ENCODE data around the gene ZBTB8A.
"Not testable (repeated sequence)": the region's sequence is repeated elsewhere in the genome, so short reads cannot be mapped to it uniquely, and the experiment has no call there.

ZBTB8A gene

GRCh38 chr1:32538887-32539583 is at the start of gene ZBTB8A:
Gene ZBTB8A (plus strand): TSS chr1:32539427. CDS start chr1:32592932, 53,505 bp downstream.
- peak; percentile 21 for DNase-seq (ENCODE audit: low spot score)
- no peak for FAIRE-seq

DNA sequence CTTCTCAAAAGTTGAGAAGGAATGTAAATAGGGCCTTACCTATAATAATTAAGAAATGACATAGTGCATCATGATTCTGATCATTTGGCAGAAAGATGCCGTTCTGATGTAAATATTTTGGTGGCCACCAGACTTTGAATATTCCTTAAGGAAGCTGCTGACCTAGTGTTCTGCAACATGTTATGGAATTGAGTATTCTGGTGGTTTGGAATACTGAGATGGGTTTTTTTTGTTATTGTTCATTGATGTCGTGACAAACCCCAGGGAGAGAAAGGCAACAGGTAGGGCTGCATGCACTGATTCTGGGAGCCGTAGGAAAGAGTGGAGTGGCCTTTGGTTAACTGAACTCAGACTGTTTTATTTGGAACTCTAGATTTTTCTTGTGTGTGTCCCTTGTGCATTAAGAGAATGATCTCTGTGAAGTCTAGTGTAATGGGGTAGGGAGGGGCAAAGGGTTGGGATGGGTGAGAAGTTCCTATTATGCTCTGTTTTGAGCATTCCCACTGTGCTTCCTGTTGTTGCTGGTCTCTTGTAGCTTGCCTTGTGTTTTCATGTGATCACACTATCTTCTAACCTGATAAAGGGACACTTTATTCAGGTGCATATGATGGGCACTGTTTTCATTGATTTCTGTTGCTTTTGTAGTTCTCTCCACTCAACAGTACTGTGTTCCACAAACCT is 49.3 kb upstream of the ZBTB8A start:
- DNase-seq (ENCODE audit: low spot score) (no peak), FAIRE-seq (no peak)

- FAIRE-seq: no peak
- DNase-seq (ENCODE audit: low spot score): no peak
Measured at GRCh38 chr1:32491386-32491785, 47.8 kb upstream of the ZBTB8A start.

DNA sequence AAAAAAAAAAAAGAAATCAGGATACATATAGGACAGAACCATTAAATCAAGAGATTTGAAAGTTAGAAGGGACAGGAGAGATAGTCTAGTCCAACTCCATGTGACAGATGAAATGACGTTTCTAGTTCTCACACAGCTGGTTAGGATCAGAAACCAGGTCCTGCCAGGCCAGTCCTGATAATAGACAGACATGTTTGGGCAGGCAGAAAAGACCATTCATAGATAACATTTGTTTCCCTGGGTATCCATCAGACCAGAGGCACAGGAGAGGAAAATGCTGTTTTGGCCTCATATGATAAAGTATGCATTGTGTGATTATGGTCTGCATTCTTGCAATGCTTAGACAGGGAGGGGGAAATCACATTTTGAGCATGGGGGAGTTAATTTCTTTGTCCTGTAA is 45.0 kb upstream of the ZBTB8A start:
- FAIRE-seq: no peak
- DNase-seq (ENCODE audit: low spot score): no peak

DNA sequence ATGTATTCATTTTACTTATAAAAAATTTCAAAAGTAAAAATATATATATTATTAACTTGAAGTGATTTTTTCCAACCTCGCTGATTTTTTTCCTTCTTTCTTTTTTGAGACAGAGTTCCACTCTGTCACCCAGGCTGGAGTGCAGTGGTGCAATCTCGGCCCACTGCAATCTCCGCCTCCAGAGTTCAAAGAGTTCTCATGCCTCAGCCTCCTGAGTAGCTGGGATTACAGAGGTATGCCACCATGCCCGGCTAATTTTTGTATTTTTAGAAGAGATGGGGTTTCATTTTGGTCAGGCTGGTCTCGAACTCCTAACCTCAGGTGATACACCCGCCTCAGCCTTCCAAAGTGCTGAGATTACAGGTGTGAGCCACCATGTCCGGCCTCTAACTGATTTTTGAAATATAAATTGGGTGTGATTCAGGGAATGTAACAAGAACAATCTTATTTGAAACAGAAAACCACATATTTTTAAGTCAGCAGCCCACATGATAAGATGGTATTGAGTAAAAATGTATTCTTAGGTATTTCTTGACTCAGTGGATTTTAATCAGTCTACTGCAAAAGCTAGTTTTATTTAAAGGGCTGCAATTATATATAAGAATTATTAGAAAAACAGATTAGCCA is 44.4 kb upstream of the ZBTB8A start:
- no peak for FAIRE-seq
- DNase-seq (ENCODE audit: low spot score): no peak

GRCh38 chr1:32496127-32496526 is 43.1 kb upstream of the ZBTB8A start:
- no peak for DNase-seq (ENCODE audit: low spot score)
- no peak for FAIRE-seq

- DNase-seq (ENCODE audit: low spot score) (no peak), FAIRE-seq (no peak)
Measured at GRCh38 chr1:32498751-32499150, 40.5 kb upstream of the ZBTB8A start.

DNA sequence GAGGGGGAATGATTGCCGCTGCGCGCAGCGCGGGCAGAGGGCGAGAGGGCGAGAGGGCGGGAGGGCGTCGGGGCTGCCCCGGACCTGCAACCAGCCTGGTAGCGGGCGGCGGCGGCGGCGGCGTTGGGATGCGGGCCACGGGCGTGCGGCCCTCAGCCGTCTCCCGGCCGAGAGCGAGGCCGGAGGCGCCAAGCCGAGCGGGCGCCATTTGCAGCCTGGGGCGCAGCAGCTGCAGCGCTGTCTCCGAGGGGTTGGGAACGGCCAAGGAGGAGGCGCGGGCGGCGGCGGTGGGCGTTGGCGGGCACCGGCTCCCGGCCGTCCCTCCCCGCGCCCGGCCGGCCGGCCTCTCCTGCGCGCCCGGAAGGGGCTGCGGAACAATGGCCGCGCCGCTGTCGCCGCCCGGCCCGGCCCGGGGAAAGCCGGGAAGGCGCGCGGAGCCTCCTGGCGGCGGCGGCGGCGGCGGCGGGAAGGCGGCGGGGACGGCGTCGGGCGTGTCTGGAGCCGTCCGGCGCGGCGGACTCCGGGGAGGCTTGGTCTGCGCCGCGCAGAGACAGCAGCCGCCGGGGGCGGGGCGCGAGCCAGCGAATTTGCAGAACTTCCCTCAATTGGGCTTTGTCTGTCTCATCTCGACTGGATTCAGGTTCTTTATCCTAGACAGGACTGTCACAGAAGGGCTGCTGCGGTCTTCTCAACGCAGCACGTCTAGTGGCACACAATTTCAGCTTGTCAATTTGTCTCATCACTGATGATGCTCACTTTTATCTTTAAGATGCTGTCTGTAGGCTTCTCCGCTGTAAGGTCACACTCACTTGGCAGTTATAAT is 38.6 kb upstream of the ZBTB8A start:
- DNase-seq (ENCODE audit: low spot score) (no peak), FAIRE-seq (no peak)

DNA sequence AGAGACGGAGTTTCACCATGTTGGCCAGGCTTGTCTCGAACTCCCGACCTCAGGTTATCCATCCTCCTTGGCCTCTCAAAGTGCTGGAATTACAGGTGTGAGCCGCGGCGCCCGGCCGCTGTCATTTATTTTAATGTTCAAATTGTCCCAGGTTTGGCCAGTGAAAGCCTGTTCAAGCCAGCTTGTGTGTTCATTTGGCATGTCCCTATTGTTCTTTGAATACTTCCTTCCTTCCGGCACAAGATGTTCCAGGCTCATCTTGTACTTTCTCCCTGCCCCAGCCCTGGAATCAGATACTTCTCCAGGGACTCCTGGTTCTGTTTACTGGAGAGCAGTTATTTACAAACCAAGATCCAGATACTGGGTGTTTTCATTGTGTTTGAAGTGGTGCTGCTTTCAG is 37.4 kb upstream of the ZBTB8A start:
- DNase-seq (ENCODE audit: low spot score) (no peak), FAIRE-seq (no peak)

DNA sequence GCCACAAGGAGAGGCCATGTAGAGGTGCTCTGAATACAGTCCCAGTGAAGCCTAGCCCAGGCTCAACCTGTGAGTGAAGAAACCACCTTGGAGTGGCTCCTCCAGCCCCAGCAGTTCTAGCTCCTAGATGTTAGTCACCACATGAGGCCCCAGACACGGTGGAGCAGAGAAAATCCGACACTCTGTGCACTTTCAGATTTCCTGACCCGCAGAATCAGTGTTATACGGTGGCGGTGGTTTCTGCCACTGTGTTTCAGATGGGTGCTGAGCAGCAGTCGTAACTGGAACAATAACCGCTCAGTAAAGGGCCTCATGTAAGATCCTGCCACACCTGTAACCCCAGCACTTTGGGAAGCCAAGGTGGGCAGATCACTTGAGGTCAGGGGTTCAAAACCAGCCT is 36.1 kb upstream of the ZBTB8A start:
- DNase-seq (ENCODE audit: low spot score): no peak
- FAIRE-seq: no peak

GRCh38 chr1:32507021-32507420 is 32.2 kb upstream of the ZBTB8A start:
- FAIRE-seq (no peak), DNase-seq (ENCODE audit: low spot score) (no peak)

GRCh38 chr1:32508761-32509160 is 30.5 kb upstream of the ZBTB8A start:
- FAIRE-seq: no peak

GRCh38 chr1:32509939-32510338 is 29.3 kb upstream of the ZBTB8A start:
- DNase-seq (ENCODE audit: low spot score) (no peak), FAIRE-seq (no peak)

More at GRCh38 chr1:32508761-32509160, 30.5 kb upstream of the ZBTB8A start:
- DNase-seq (ENCODE audit: low spot score): no peak

DNA sequence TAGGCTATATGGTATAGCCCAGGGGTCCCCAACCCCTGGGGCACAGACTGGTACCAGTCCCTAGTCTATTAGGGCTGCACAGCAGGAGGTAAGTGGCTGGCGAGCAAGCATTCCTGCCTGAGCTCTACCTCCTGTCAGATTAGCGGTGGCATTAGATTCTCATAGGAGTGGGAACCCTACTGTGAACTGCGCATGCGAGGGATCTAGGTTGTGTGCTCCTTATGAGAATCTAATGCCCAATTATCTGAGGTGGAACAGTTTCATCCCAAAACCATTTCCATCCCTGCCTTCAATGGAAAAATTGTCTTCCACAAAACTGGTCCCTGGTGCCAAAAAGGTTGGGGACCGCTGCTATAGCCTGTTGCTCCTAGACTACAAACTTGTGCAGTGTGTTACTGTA is 22.8 kb upstream of the ZBTB8A start:
- FAIRE-seq: no peak

DNA sequence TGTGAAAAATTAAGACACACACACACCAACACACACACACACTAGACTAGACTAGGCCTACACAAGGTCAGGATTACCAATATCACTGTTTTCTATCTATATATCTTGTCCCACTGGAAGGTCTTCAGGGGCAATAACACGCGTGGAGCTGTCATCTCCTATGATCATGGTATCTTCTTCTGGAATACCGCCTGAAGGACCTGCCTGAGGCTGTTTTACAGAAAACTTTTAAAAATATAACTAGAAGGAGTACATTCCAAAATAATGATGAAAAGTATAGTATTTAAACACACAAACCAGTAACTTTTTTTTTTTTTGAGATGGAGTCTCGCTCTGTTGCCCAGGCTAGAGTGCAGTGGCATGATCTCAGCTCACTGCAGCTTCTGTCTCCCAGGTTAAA is 20.3 kb upstream of the ZBTB8A start:
- DNase-seq (ENCODE audit: low spot score): no peak
- FAIRE-seq: no peak

More for the DNA sequence above, 22.8 kb upstream of the ZBTB8A start:
- no peak for DNase-seq (ENCODE audit: low spot score)

DNA sequence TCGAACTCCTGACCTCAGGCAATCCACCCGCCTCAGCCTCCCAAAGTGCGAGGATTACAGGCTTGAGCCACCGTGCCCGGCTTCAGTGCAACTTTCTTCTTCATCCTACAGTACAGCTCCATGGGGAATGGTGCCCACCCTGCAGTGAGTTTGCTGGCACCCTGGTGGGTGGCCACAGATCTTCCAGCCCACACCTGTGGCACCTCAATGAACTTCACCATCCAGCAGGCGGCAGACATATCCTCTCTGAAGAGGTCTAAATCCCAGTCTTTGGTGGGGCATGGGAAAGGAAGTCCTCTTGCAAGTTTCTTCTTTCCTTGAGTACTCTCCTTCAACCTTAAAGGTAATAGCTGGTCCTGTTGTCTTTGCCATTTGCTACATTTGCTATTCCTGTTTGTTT is 18.1 kb upstream of the ZBTB8A start:
- FAIRE-seq: no peak
- no peak for DNase-seq (ENCODE audit: low spot score)

- FAIRE-seq: no peak
- no peak for DNase-seq (ENCODE audit: low spot score)
Measured at GRCh38 chr1:32525053-32525452, 14.2 kb upstream of the ZBTB8A start.

DNA sequence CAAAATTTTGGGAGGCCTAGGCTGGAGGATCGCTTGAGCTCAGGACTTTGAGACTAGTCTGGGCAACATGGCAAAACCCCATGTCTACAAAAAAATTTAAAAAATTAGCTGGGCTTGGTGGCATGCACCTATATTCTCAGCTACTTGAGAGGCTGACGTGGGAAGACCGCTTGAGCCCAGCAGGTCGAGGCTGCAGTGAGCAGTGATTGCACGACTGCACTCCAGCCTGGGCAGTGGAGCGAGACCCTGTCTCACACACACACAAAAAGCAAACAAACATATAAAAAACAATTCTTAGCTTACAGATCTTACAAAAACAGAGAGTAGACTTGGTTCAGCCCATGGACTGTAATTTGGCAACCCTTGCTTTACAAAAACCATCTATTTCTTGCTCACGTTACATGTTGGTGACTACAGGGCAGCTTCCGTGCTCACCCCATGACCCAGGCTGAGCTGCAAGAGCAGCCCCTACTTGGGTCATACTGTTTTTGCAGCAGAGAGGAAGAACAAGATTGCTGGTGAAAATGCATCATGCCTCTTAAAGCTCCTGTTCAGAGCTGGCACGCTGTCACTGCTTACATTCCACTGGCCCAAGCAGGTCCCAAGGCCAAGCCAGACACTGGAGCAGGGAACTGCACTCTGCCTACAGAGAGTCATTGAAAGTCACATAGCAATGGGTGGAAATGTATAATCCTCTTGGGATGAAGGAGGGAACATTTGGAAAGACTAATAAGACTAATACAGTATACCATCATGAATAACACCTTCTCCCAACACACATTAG is 13.4 kb upstream of the ZBTB8A start:
- no peak for FAIRE-seq
- DNase-seq (ENCODE audit: low spot score): no peak

DNA sequence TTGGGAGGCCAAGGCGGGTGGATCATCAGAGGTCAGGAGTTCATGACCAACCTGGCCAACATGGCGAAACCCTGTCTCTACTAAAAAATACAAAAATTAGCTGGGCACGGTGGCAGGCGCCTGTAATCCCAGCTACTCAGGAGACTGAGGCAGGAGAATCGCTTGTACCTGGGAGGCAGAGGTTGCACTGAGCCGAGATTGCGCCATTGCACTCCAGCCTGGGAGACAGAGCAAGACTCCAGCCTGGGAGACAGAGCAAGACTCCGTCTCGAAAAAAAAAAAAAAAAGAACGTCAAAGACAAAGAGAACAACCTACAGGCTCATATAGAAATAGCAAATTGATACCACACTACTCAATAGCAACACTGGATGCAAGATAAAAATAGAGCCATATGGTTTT is 10.7 kb upstream of the ZBTB8A start:
- not testable (repeated sequence) for DNase-seq (ENCODE audit: low spot score); FAIRE-seq

DNA sequence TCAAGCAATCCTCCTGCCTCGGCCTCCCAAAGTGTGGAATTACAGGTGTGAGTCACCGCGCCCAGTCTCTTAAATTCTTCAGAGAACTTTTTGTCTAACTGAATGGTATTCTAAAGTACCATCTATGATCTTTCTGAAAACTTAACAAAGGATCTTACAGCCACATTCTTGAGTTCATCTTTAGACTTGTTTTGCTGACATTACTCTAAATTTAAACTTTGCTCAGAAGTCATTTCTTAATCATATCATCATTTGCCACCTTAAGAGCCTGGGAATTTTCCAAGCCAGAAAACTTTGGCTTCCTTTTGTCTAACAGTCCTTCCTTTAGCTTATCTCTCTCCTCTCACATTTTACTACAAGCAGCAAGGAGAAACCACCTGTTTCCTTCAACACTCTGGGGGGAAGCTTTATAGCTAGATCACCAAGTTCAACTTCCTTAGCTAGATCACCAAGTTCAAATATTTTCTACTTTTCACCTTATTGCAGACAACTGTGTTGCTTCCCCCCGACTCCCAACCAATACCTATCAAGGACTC is 5.4 kb upstream of the ZBTB8A start:
- FAIRE-seq (no peak), DNase-seq (ENCODE audit: low spot score) (no peak)

- DNase-seq (ENCODE audit: low spot score): no peak
- no peak for FAIRE-seq
Measured at GRCh38 chr1:32536117-32536516, 3.1 kb upstream of the ZBTB8A start.
